Activated CD4-positive, alpha-beta T cell treated with anti-CD3 and anti-CD28 coated beads, Interleukin-2, amount 10 ng/mL, durations not matched to agents 24 days and 14 days (primary cell): ENCODE data around the gene GPR146. TPM values are rescaled to one million over a fixed set of nuclear protein-coding genes. Genes with fewer than 3 reads are reported as not detected.
A peak's percentile ranks its signal among the peaks of the same experiment; 100 is the strongest.

ENCODE experiments used
- DNase-seq: peaks from one replicate; pipeline ENCODE4 v3.0.0; 2022
- H3K27ac Mint-ChIP-seq: one replicate; pipeline ENCODE4 v1.8.0; 2022; ENCODE audit warnings: mild to moderate bottlenecking, mixed read lengths
- H3K27me3 Mint-ChIP-seq: one replicate; pipeline ENCODE4 v1.8.0; 2022; ENCODE audit warnings: mixed read lengths
- H3K36me3 Mint-ChIP-seq: one replicate; pipeline ENCODE4 v1.8.0; 2022; ENCODE audit warnings: low read depth, mild to moderate bottlenecking, mixed read lengths
- H3K4me1 Mint-ChIP-seq: one replicate; pipeline ENCODE4 v1.8.0; 2021; ENCODE audit warnings: mixed read lengths
- H3K4me3 Mint-ChIP-seq: one replicate; pipeline ENCODE4 v1.8.0; 2022; ENCODE audit warnings: mild to moderate bottlenecking, moderate library complexity, mixed read lengths
- H3K9me3 Mint-ChIP-seq: one replicate; pipeline ENCODE4 v1.8.0; 2021; ENCODE audit warnings: mixed read lengths
- intact Hi-C: fragments of 100-400 bp; cut with micrococcal nuclease; formaldehyde crosslinking; loops from one replicate; pipeline ENCODE4 v1.15.1; 2023
- total RNA-seq: library from RNA; stranded (reverse); gene quantifications from 2 replicates; pipeline ENCODE4 v1.2.3, GENCODE V29; 2022

GPR146 gene
- total RNA-seq, 1 donor from 2014 or later: 2.5 TPM

DNA sequence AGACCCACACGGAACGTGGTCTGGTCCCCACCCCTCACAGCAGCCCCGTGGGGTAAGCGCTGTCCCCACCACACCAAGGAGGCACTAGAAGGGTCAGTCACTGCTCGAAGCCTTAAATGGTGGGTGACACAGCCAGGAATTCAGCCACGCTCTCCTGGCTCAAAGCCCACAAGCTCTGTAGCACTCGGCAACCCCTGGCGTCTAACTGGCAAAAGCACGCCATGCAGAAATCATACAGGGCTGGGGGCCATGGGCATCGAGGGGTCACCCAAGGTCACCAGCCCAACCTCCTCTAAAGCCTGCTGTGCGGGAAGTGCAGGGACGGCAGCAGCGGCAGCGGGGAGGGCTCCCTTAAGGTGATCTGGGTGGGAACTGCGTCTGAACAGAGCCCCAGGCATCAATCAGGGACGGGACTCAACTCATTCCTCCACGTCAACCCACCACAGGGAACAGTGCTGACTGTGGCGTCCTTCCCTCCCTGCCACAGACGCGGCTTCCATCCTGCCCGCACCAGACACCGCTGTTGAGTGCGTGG, 51.3 kb downstream of the GPR146 start:
- Mint-ChIP-seq H3K9me3 (no peaks in the 10 kb centered on the region), H3K27ac (no peak overlapping the region), H3K36me3 (no peaks in the 10 kb centered on the region), H3K4me3 (no peak overlapping the region), H3K27me3 (no peaks in the 10 kb centered on the region), H3K4me1 (no peaks in the 10 kb centered on the region)
- intact Hi-C loops: no loop called here
- no peak for DNase-seq

- H3K4me3 Mint-ChIP-seq: no peak overlapping the region
- no peak for DNase-seq
- H3K27me3 Mint-ChIP-seq: no peaks in the 10 kb centered on the region
- H3K9me3 Mint-ChIP-seq: no peaks in the 10 kb centered on the region
- H3K4me1 Mint-ChIP-seq: no peaks in the 10 kb centered on the region
- intact Hi-C loops: no loop called here
- H3K36me3 Mint-ChIP-seq: no peaks in the 10 kb centered on the region
- no peak overlapping the region for H3K27ac Mint-ChIP-seq
These were observed 52.1 kb downstream of the GPR146 start for GRCh38 chr7:1096156-1097119.

DNA sequence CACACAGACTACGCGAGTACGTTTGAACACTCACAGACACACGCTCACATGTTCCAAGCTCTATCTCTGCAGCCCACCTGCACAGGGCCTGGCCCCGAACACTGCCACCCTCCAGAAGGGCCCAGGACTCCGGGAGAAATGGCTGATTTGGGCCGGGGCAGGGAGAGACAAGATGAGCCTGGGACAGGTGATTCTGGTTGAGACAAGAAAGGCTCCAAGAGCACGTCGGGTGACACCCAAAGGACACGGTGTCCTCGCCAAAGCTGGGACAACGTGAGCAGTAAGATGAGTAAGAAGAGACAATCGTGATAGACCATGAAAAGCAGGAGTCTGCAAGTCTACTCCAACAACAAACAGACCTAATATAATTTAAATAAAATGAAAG, 52.8 kb downstream of the GPR146 start:
- Mint-ChIP-seq H3K9me3 (no peaks in the 10 kb centered on the region), H3K27ac (no peak overlapping the region), H3K4me3 (no peak overlapping the region), H3K27me3 (no peaks in the 10 kb centered on the region), H3K4me1 (no peaks in the 10 kb centered on the region), H3K36me3 (no peaks in the 10 kb centered on the region)
- intact Hi-C loops: no loop called here
- DNase-seq: no peak

GRCh38 chr7:1098243-1099153, 54.2 kb downstream of the GPR146 start:
- Mint-ChIP-seq H3K27ac (no peak overlapping the region), H3K4me1 (peaks cover 7% of the 10 kb centered on the region), H3K27me3 (no peaks in the 10 kb centered on the region), H3K4me3 (no peak overlapping the region), H3K36me3 (no peaks in the 10 kb centered on the region), H3K9me3 (no peaks in the 10 kb centered on the region)
- intact Hi-C loops: no loop called here
- no peak for DNase-seq

DNA sequence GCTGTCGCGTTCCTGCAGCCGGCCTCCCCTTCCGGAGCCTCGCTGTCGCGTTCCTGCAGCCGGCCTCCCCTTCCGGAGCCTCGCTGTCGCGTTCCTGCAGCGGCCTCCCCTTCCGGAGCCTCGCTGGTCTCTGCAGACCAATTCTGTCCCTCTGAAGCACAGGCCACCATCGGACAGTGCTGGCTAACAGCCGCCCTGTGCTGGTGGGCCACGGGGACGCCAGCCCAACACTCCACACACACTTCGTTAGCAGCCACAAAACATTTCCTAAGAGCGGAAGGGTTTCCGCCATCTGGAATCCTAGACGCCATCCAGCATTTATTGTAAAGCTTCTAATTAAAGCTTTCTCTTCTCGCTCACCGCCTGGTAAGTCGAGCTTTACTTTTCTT, 54.8 kb downstream of the GPR146 start:
- no peaks in the 10 kb centered on the region for H3K36me3 Mint-ChIP-seq
- no peak for DNase-seq
- peaks cover 10% of the 10 kb centered on the region for H3K4me1 Mint-ChIP-seq
- H3K27me3 Mint-ChIP-seq: no peaks in the 10 kb centered on the region
- intact Hi-C loops: no loop called here
- H3K27ac Mint-ChIP-seq: no peak overlapping the region
- H3K9me3 Mint-ChIP-seq: no peaks in the 10 kb centered on the region
- no peak overlapping the region for H3K4me3 Mint-ChIP-seq

- H3K36me3 Mint-ChIP-seq: no peaks in the 10 kb centered on the region
- no peaks in the 10 kb centered on the region for H3K27me3 Mint-ChIP-seq
- no peaks in the 10 kb centered on the region for H3K9me3 Mint-ChIP-seq
- H3K4me1 Mint-ChIP-seq: peaks cover 13% of the 10 kb centered on the region
- intact Hi-C loops: no loop called here
- no peak for DNase-seq
- H3K27ac Mint-ChIP-seq: no peak overlapping the region
- no peak overlapping the region for H3K4me3 Mint-ChIP-seq
These were observed 55.3 kb downstream of the GPR146 start for GRCh38 chr7:1099637-1100036.

GRCh38 chr7:1100386-1100785, 56.0 kb downstream of the GPR146 start:
- Mint-ChIP-seq H3K27me3 (no peaks in the 10 kb centered on the region), H3K4me3 (no peak overlapping the region), H3K4me1 (peaks cover 18% of the 10 kb centered on the region), H3K27ac (no peak overlapping the region), H3K36me3 (no peaks in the 10 kb centered on the region), H3K9me3 (no peaks in the 10 kb centered on the region)
- DNase-seq: no peak
- intact Hi-C loops: no loop called here

GRCh38 chr7:1100834-1101562, 56.7 kb downstream of the GPR146 start:
- Mint-ChIP-seq H3K4me1 (peaks cover 18% of the 10 kb centered on the region), H3K27ac (no peak overlapping the region), H3K36me3 (no peaks in the 10 kb centered on the region), H3K4me3 (no peak overlapping the region), H3K27me3 (no peaks in the 10 kb centered on the region), H3K9me3 (no peaks in the 10 kb centered on the region)
- DNase-seq: no peak
- intact Hi-C loops: no loop called here

GRCh38 chr7:1101563-1102431, 57.5 kb downstream of the GPR146 start:
- no peak for DNase-seq
- no peak overlapping the region for H3K27ac Mint-ChIP-seq
- H3K9me3 Mint-ChIP-seq: no peaks in the 10 kb centered on the region
- H3K4me3 Mint-ChIP-seq: no peak overlapping the region
- no peaks in the 10 kb centered on the region for H3K27me3 Mint-ChIP-seq
- no peaks in the 10 kb centered on the region for H3K36me3 Mint-ChIP-seq
- intact Hi-C loops: no loop called here
- H3K4me1 Mint-ChIP-seq: peaks cover 18% of the 10 kb centered on the region

DNA sequence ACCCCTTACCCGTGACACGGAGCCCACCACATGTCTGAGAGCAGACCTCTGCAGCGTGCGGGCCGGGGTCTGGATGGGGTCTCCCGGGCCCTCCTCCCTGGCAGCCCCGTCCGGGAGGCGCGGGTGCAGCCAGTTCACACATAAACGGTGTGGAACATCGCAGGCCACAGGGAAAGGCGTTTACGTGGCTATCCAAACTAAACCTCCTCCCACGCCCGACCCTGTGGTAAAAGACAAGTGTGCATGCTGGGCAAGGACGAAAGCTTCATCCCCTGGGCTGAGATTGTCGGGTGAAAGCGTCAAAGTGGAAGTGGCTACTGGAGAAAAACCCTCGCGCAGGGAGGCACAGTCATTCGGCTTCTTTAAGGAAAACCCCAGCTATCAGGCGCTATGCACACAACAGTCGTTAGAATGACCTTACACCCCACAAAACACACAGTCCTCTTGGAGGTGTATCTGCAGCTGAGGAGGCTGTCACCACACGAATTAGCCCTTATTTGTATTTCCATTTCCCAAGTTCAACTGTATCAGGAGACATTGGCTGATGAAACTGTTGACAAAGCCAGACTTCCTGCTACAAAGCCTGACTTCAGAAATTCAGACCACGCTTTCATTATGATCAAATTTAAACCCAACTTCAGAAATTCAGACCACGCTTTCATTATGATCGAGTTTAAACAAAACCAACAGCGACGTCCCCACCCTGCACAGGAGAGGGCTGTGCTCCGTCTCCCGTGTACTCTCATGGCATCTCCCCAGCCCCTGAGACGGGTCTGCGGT, 58.9 kb downstream of the GPR146 start:
- DNase-seq: peak; percentile 65
- H3K4me1 Mint-ChIP-seq: peaks cover 18% of the 10 kb centered on the region
- intact Hi-C loops: no loop called here
- no peaks in the 10 kb centered on the region for H3K9me3 Mint-ChIP-seq
- no peaks in the 10 kb centered on the region for H3K36me3 Mint-ChIP-seq
- H3K27me3 Mint-ChIP-seq: no peaks in the 10 kb centered on the region
- H3K4me3 Mint-ChIP-seq: peak overlapping the region; percentile 28
- H3K27ac Mint-ChIP-seq: peak overlapping the region; percentile 60

DNA sequence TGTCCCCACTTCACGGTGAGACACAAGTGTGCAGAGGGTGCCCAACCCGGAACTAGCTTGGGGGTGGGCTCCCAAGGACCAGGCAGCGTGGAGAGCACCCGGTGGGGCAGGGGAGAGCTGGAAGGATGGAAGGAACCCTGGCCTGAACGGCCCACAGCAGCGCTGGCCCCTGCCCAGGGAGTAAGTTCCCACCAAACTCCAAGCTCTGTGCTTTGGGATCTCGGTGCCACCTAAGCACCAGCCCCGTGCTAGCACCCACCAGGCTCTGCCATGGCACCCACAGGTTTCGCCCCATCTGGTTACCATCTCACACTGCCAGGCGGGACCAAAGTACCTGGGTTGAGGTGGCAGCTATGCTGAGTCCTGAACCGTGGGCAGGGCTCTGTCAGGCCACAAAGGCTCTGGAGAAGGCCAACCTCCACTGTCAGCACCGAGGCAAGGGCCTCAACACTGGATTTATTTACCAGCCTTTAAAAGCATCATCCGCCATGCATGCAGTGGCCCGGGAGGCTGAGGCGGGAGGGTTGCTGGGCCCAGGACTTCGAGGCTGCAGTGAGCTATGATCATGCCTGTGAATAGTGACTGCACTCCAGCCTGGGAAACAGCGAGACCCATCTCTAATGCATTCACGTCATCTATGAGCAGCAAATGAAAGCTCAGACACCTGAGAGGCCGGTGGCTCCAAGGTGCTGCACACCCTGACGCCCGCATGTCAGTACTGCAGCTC, 59.6 kb downstream of the GPR146 start:
- H3K36me3 Mint-ChIP-seq: no peaks in the 10 kb centered on the region
- no peaks in the 10 kb centered on the region for H3K9me3 Mint-ChIP-seq
- H3K4me3 Mint-ChIP-seq: peak overlapping the region; percentile 28
- no peaks in the 10 kb centered on the region for H3K27me3 Mint-ChIP-seq
- intact Hi-C loops: no loop called here
- peak overlapping the region; percentile 56 for H3K27ac Mint-ChIP-seq
- peaks cover 18% of the 10 kb centered on the region for H3K4me1 Mint-ChIP-seq
- DNase-seq: no peak
